ENCODE results near the gene ACTL9.

DNA sequence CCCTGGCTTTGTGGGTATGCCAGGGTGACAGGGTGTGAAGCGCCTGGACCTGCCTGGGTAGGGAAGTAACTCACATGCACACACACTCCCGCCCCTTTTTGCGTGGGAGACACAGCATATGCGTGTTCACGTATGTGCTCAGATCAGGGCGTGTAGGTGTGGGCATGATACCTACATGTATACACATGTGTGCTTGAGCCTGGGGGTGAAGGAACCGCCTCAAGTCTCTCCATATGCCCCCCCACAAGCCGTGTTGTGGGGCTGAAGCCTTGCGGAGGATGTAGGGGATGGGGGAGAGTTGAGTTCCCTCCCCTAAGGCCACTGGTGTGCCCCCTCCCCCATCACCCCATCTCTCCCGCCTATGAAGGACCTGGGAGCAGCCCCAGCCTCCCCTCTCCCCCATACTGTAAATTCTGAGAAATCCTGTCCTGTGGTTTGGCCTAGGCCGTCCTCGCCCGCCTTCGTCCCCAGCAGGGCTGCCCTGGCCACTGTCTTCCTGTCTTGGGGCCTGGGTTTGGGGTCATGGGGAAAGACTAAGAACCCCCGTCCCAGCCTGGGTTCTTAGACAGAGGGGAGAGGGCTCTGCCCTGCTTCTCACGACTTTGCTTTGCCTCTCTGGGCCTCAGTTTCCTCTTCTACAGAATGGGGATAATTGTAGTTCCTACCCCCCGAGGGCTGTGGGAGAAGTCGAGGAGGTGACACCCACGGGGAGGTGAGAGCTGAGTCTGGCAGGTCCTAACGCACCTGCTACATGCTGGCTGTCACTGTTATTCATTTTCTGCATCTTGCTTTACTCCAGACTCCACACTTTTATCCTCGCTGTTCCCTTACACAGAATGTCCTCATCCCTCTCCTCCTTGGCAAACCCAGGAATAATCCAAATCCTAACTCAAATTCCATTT lies 14.3 kb downstream of the ACTL9 start:
- no peak for TF ChIP-seq CTCF (IDR thresholded peaks at IDR 0.05)
- no peak for TF ChIP-seq POLR2A (IDR thresholded peaks at IDR 0.05)
